SU-DHL-6 (cell line): ENCODE data around the gene AK1.
A peak's percentile ranks its signal among the peaks of the same experiment; 100 is the strongest.

ENCODE experiments used
- H2AFZ ChIP-seq: fragments of 200-600 bp; sonication (generic); 2 replicates; pipeline ENCODE4 v1.6.1; 2014; ENCODE audit warnings: low read depth, mild to moderate bottlenecking, moderate library complexity, mixed read lengths, antibody characterized with exemption, low read length; ENCODE audit not compliant: severe bottlenecking
- H3F3A ChIP-seq: fragments of 200-600 bp; shearing (Covaris generic); 2 replicates; pipeline ENCODE4 v1.6.0; 2016; ENCODE audit warnings: antibody characterized with exemption, mild to moderate bottlenecking; ENCODE audit not compliant: insufficient read depth
- H3K27ac ChIP-seq: fragments of 200-600 bp; sonication (generic); 2 replicates; pipeline ENCODE4 v1.5.1; 2016; ENCODE audit warnings: low read depth, mild to moderate bottlenecking, low read length, moderate library complexity, mixed read lengths
- H3K27me3 ChIP-seq: fragments of 200-600 bp; sonication (generic), shearing (Covaris generic); 2 replicates; pipeline ENCODE4 v1.6.0; 2014; ENCODE audit warnings: mild to moderate bottlenecking, low read length
- H3K36me3 ChIP-seq: fragments of 200-600 bp; sonication (generic); 2 replicates; pipeline ENCODE4 v1.6.1; 2014; ENCODE audit warnings: mild to moderate bottlenecking, low read length, mixed read lengths
- H3K4me2 ChIP-seq: fragments of 300-600, 200-600 bp; shearing (Covaris generic), sonication (generic); 2 replicates; pipeline ENCODE4 v1.6.0; 2014; ENCODE audit warnings: low read length, low read depth, mild to moderate bottlenecking; ENCODE audit not compliant: poor library complexity, severe bottlenecking
- H3K4me3 ChIP-seq: fragments of 200-600 bp; sonication (generic); 2 replicates; pipeline ENCODE4 v1.5.1; 2014; ENCODE audit warnings: antibody characterized with exemption, low read length, mild to moderate bottlenecking, mixed read lengths; ENCODE audit not compliant: insufficient read depth, poor library complexity, severe bottlenecking
- H3K79me2 ChIP-seq: fragments of 200-600 bp; sonication (generic); 2 replicates; pipeline ENCODE4 v1.6.1; 2014; ENCODE audit warnings: mild to moderate bottlenecking, low read length, moderate library complexity; ENCODE audit not compliant: insufficient read depth
- H3K9ac ChIP-seq: fragments of 200-600 bp; sonication (generic); 2 replicates; pipeline ENCODE4 v1.7.0; 2014; ENCODE audit warnings: mild to moderate bottlenecking, low read length
- H3K9me2 ChIP-seq: fragments of 200-600 bp; sonication (generic); replicated peaks from 2 replicates; pipeline ENCODE4 v1.6.1; 2014; ENCODE audit warnings: low read length; ENCODE audit not compliant: insufficient read depth
- H3K9me3 ChIP-seq: fragments of 200-600 bp; sonication (generic); 2 replicates; pipeline ENCODE4 v1.6.1; 2014; ENCODE audit warnings: low read length, mixed read lengths; ENCODE audit not compliant: insufficient read depth
- H4K20me1 ChIP-seq: fragments of 200-600 bp; sonication (generic); 2 replicates; pipeline ENCODE4 v1.6.1; 2014; ENCODE audit warnings: low read depth, mild to moderate bottlenecking, antibody characterized with exemption, low read length, moderate library complexity, mixed read lengths
- CTCF ChIP-seq: fragments of 200-600 bp; sonication (generic); IDR thresholded peaks from one replicate; pipeline ENCODE4 v1.5.1; 2017; ENCODE audit warnings: antibody characterized with exemption, mild to moderate bottlenecking, low read length, moderate library complexity; ENCODE audit not compliant: insufficient read depth, poor library complexity, severe bottlenecking
- EZH2phosphoT487 ChIP-seq: fragments of 200-600 bp; sonication (generic), shearing (Covaris generic); conservative IDR thresholded peaks from 2 replicates; pipeline ENCODE4 v1.6.1; 2018; ENCODE audit warnings: mild to moderate bottlenecking, antibody characterized with exemption, low read length, moderate library complexity, mixed read lengths

AK1 gene

GRCh38 chr9:127918183-127919107, 41.0 kb upstream of the AK1 start:
- H2AFZ ChIP-seq: no peak overlapping the region
- no peak overlapping the region for H3K4me2 ChIP-seq
- 0 out of 2 replicates have a peak overlapping the region, but pooled peaks have one; percentile 42 for H3K9ac ChIP-seq
- peaks cover 19% of the 10 kb centered on the region for H3F3A ChIP-seq
- no peaks in the 10 kb centered on the region for H3K9me3 ChIP-seq
- no peak overlapping the region for H3K4me3 ChIP-seq
- H3K27me3 ChIP-seq: no peaks in the 10 kb centered on the region
- no peaks in the 10 kb centered on the region for H3K36me3 ChIP-seq
- TF ChIP-seq EZH2phosphoT487 (no peak), CTCF (peak; percentile 12)
- peak overlapping the region; percentile 22; the same call in 1 of the 2 replicates for H3K27ac ChIP-seq
- H3K9me2 ChIP-seq: no peaks in the 10 kb centered on the region
- no peaks in the 10 kb centered on the region for H3K79me2 ChIP-seq
- H4K20me1 ChIP-seq: no peaks in the 10 kb centered on the region

GRCh38 chr9:127917603-127918002, 40.1 kb upstream of the AK1 start:
- Histone ChIP-seq H3K27me3 (no peaks in the 10 kb centered on the region), H3F3A (peaks cover 19% of the 10 kb centered on the region), H3K4me3 (peak overlapping the region; percentile 46), H3K9me2 (no peaks in the 10 kb centered on the region), H3K9me3 (no peaks in the 10 kb centered on the region), H3K4me2 (peak overlapping the region; percentile 78), H4K20me1 (no peaks in the 10 kb centered on the region), H3K79me2 (no peaks in the 10 kb centered on the region), H3K9ac (peak overlapping the region; percentile 42), H2AFZ (peak overlapping the region; percentile 52), H3K27ac (peak overlapping the region; percentile 60), H3K36me3 (no peaks in the 10 kb centered on the region)
- TF ChIP-seq EZH2phosphoT487 (no peak), CTCF (no peak)

DNA sequence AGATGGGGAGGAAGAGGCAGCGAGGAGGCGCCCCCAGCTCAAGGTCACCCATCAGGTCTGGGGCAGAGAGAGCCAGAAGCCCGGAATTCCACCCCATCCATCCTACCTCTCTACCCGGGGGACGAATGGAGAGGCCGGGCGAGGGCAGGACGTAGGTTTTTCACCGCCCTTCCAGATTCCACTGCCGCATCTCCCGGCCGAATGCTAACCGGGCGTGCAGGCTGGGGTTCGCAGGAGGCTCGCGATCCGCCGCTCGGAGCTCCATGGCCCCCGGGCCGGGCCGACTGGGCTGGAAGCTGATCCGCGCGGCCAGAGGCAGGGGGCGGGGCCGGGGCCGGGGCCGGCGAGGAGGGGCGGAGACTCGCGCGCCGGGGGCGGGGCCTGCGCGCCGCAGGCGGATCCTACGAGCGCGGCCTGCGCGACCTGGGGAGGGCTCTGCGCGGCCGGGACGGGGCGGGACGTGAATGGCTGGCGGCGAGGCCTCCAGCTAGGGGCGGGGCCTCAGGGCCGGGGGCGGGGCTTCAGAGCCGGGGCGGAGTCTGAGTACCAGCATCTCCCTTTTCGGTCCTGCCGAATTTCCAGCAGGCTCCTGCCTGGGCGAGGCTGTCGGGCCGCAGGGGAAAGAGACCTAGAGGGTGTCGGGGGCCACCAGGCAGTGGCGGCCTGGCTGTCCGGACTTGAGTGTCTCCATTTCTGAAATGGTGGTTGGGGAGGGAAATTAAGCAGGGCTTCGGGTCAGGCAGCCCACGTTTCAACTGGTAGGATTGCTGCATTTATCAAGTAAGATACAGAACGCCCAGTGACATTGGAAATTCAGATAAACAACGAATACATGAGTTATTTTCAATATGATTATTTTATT, 39.5 kb upstream of the AK1 start, which contains the start of gene ST6GALNAC4:
ST6GALNAC4 (minus strand) TSS at position 322 of the 862 bp plus-strand sequence. CDS start 622 bp downstream, outside the sequence.
- Histone ChIP-seq H4K20me1 (no peaks in the 10 kb centered on the region), H3K79me2 (no peaks in the 10 kb centered on the region), H3K9me3 (no peaks in the 10 kb centered on the region), H2AFZ (peak within 1 kb of the TSS; percentile 66), H3K36me3 (no peaks in the 10 kb centered on the region), H3K9me2 (no peaks in the 10 kb centered on the region), H3F3A (peaks cover 19% of the 10 kb centered on the region), H3K4me2 (peak within 1 kb of the TSS; percentile 87), H3K9ac (peak within 1 kb of the TSS; percentile 84), H3K27ac (peak within 1 kb of the TSS; percentile 80), H3K4me3 (peak within 1 kb of the TSS; percentile 65), H3K27me3 (no peaks in the 10 kb centered on the region)
- no peak for TF ChIP-seq CTCF
- TF ChIP-seq EZH2phosphoT487: no peak
